GM12874 (cell line): ENCODE measurements around the gene ADH6.

ENCODE experiments used
- CTCF ChIP-seq: IDR thresholded peaks from 2 replicates; pipeline ENCODE4 v1.5.1; 2011; ENCODE audit warnings: low read depth, mild to moderate bottlenecking, control low read depth, low read length, moderate library complexity; ENCODE audit not compliant: insufficient read depth

Gene ADH6

GRCh38 chr4:99180382-99181070 is 38.5 kb downstream of the ADH6 start:
- no peak for TF ChIP-seq CTCF

- TF ChIP-seq CTCF, result no peak
These were observed 39.4 kb downstream of the ADH6 start for GRCh38 chr4:99179626-99180025.

DNA sequence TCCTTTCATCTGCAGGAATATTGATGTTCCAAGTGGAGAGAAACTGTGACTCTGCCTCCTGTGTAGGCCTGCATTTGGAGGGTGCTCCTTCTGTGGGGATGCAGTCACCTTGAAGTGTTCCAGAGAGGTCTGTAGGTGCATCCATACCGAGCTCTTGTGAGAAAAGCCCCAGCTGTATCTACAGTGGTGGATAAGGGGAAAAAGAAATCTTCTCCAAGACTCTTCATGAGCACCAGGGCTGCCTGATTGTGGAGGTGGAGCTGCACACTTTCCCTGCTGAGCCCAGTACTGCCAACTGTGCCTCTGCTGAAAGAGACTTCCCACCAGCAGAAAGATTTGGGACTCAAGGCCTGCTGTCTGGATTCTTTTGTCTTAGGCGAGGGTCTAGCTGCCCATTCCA is 39.9 kb downstream of the ADH6 start:
- TF ChIP-seq CTCF, result no peak

- no peak for TF ChIP-seq CTCF
These were observed 52.5 kb downstream of the ADH6 start for GRCh38 chr4:99166544-99166943.

GRCh38 chr4:99165978-99166377 is 53.1 kb downstream of the ADH6 start:
- no peak for TF ChIP-seq CTCF

GRCh38 chr4:99161373-99162099 is 57.5 kb downstream of the ADH6 start:
- no peak for TF ChIP-seq CTCF

GRCh38 chr4:99159699-99160098 is 59.3 kb downstream of the ADH6 start:
- TF ChIP-seq CTCF, result no peak
